Skeletal muscle cell (primary cell): ENCODE data around the gene YPEL1.

Experiments used
- DNase-seq: peaks from one replicate; pipeline ENCODE4 v3.0.0-alpha.2; 2010; ENCODE audit warnings: low read depth
- H3K4me3 ChIP-seq: 2 replicates; pipeline ENCODE4 v1.5.1; 2011; ENCODE audit warnings: low read depth, mild to moderate bottlenecking, control low read depth, low read length, moderate library complexity

YPEL1 gene

DNA sequence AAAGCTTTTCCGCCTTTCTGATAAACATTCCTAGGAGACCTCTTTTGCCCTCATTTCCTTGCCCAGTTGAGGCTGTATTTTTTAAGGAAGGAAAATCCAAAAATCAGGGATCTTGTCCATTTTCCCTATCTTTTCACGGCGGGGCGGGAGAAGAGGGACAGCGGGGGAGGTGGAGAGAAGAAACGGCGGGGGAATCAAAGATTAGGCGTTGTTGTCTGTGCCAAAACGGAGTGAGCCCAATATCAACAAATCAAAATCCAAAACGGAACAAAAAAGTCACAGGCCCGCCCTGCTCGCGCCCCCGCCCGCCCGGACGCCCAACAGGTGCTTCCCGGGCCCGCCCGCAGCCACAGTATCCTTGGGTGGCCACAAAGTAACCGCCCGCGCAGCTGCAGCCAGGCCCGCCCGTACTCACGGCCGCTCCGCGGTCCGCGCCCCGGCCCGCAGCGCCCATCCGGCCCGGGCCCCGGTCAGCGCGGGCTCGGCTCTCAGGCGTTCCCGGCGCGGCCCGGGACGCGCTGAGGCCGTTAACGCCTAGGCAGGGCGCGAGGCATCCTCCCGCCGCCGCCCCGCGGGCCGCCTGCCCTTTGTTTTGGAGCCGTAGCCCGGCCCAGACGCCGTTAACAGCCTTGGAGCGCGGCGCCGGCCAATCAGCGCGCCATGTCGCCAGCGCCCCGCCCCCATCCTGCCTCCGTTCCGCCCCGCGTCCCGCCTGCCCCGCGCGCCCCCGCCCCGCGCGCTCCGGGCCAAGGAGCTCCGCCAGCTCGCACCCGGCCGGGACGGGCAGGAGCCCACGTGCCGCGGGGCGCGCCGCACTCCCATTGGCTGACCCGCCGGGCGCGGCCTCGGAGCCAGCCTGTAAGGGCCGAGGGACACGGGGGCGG, at the start of gene YPEL1:
Gene YPEL1, minus strand, starts transcription at position 595 of the 884 bp plus-strand sequence. CDS start 25,050 bp downstream, outside the sequence.
- peak; percentile 90 for DNase-seq
- peak within 1 kb of the TSS; percentile 53 for H3K4me3 ChIP-seq

GRCh38 chr22:21780259-21780658, 44.7 kb upstream of the YPEL1 start:
- no peak overlapping the region for H3K4me3 ChIP-seq
- DNase-seq, result no peak

DNA sequence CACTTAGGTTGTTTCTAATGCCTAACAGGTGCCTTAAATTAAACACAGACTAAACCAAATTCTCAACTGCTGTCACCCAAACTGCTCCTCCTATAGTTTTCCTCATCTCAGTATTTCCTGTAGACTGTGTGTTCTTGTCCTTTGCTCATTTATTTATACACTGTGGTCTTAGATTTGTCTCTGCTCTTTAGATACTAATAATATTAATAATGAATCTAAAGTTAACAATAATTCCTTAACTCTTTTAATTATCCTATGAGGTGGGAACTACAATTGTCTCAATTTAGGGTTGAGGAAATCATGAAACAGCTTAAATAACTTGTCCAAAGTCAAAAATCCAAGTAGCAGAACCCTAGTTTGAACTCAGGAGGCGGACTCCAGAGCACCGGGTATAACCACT, 43.9 kb upstream of the YPEL1 start:
- no peak for DNase-seq

GRCh38 chr22:21778705-21779363, 43.2 kb upstream of the YPEL1 start:
- no peak for DNase-seq
- no peak overlapping the region for H3K4me3 ChIP-seq

More for the DNA sequence above, 43.9 kb upstream of the YPEL1 start:
- no peak overlapping the region for H3K4me3 ChIP-seq

DNA sequence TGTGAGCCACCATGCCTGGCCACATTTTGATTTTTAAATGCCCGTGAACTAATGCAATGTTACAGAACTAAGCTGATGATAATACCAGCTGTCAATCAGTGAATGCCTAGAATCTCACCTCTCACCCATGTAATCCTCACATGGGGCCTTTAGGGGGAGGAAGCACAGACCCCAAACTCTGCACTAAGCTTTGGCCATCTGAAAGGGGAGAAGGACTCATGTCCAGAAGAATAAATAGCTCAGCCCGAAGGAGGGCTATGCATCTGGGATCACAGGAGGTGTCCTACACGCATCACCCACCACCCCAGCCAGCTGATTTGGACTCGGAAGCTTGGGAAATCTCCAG, 36.0 kb upstream of the YPEL1 start:
- DNase-seq, result no peak
- no peak overlapping the region for H3K4me3 ChIP-seq

DNA sequence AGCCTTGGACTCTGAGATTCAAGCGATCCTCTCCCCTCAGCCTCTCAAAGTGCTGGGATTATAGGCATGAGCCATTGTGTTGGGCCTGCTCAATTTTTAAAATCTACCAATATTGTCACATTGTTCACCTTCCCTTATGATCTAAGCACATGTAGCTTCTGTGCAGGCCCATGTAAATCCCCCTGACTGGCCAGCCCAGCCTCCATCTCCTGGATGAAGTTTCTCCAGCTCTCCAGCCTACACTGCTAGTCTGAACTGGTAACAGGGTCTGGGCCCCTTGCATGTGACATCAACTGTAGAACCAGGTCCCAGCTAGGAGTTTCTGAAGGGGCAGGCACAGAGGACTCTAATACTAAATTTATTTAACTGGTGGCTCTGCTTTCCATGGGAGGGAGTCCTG, 32.8 kb upstream of the YPEL1 start:
- DNase-seq, result no peak
- no peak overlapping the region for H3K4me3 ChIP-seq

DNA sequence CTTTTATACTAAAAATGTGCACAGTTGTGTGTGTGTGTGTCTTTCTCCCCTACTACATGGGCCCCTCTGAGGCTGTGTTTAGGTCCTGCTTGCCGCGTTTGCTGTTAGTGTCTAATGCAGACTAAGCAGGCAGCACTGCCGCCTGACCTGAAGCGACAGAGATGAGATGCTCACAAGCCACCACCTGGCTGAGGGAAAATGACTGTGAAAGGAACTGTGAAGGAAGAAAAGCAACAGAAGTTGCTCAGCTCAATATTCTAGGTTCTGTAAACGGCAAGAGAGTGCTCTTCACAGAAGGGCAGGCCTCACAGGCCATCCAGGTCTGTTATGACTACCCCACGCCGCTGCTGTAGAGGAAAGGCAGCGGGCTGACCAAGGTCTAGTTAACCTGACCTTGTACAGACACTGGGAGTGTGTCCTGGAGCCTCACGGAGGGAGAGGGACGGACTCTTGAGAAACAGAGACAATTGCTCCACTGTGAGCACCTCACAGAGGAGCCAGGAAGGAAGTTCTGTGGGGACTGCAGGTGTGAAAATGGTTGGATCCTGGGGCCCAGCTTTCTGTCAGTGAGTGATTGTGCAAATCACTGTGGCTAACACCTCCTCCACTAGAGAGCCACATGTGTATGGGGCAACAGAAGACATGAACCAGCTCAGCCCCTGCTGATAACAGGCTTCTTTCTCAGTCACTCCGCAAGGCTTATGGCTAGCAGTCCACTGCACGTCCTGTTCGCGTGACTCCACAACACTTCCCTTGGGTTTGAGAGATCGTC, 31.3 kb upstream of the YPEL1 start:
- DNase-seq, result no peak

GRCh38 chr22:21765909-21766529, 30.4 kb upstream of the YPEL1 start:
- H3K4me3 ChIP-seq, result no peak overlapping the region
- no peak for DNase-seq

More for the DNA sequence above, 31.3 kb upstream of the YPEL1 start:
- no peak overlapping the region for H3K4me3 ChIP-seq

- H3K4me3 ChIP-seq, result no peak overlapping the region
- no peak for DNase-seq
These were observed 28.6 kb upstream of the YPEL1 start for GRCh38 chr22:21764038-21764804.

DNA sequence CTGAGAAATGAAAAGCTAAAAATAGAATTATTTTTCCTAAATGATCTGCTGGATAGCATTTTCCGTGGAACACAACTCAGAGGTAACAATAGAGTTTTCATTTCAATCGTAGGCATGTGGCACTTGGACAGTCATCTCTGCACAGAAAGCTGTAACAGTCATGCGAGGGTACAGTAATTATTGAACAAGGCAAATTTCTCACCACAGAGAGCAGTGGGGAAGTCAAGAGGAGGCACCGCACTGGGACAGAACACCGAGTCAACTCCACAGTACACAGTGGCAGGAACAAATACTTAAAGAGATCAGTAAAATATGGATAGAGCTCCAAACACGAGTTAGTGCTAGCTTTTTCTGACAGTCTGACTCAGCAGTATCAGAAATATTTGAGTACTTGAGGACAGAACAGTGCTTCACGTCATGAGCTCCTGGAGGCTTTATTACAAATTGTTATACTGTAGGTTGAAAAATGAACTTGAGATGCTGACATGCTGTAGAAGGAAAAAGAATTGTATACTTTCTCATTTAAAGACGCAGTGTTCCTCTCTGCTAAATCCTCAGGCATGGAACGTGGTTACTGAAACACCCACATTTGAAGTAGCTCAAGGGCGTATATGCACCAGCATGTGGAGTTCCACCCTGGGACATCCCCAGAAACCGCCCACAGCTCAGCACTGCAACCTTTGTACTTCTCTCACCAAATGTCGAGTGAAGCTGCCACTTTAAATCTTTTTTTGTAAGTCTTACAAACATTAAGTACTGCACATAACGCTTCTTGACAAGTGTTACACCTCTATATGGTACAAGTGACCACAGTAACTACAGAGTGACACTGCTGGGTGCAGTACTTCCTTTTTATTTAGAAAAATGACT, 27.4 kb upstream of the YPEL1 start:
- no peak for DNase-seq
- H3K4me3 ChIP-seq, result no peak overlapping the region

- no peak overlapping the region for H3K4me3 ChIP-seq
- no peak for DNase-seq
These were observed 26.5 kb upstream of the YPEL1 start for GRCh38 chr22:21761994-21762680.

- DNase-seq, result no peak
- H3K4me3 ChIP-seq, result no peak overlapping the region
These were observed 25.5 kb upstream of the YPEL1 start for GRCh38 chr22:21761086-21761485.

- peak; percentile 55 for DNase-seq
- no peak overlapping the region for H3K4me3 ChIP-seq
These were observed 25.0 kb upstream of the YPEL1 start for GRCh38 chr22:21760640-21761039.

GRCh38 chr22:21759646-21760376, 24.2 kb upstream of the YPEL1 start:
- DNase-seq, result no peak
- H3K4me3 ChIP-seq, result no peak overlapping the region

GRCh38 chr22:21759093-21759492, 23.5 kb upstream of the YPEL1 start:
- H3K4me3 ChIP-seq, result no peak overlapping the region
- no peak for DNase-seq

DNA sequence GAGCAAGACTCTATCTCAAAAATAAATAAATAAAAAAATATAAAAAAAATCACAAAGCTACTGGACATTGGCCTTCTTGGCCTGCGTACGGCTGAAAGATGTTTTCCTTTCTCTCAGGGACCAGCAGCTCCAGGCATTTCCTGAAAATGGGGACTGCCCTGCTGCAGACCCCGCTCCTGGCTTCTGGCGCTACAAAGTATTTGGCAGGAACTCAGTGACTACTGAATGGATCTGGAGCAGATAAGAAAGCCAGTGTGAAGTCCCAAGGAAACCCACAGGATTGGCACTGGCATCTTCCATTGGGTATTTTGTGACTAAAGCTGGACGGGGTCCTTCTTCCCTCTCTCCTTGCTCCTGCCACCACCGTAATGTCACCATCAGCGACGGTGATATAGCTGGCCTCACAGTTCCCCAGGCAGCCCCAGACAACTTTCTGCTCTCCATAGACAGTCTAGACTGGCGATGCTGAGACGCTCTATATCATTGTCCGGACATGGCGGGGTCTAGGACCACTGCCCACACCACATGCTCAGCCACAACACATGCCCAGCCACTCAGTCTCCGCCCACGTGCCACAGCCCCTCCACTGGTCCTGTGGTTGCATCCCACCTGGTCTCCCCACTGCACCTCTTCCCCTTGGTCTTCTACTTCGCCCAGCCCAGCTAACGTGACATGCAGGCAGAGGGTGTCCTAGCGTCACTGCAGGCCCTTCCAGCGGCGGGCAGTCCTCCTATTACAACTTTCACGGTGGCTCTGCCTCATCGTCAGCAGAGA, 22.7 kb upstream of the YPEL1 start:
- DNase-seq, result no peak
- no peak overlapping the region for H3K4me3 ChIP-seq
